Measurements from ENCODE around the gene TMEM106C. TPM values are rescaled to one million over a fixed set of nuclear protein-coding genes. Genes with fewer than 3 reads are reported as not detected.
A peak's percentile ranks its signal among the peaks of the same experiment; 100 is the strongest.

Gene TMEM106C
- total and polyA plus RNA-seq, 9 donors = 31.1 to 110 (median 55.0) TPM

DNA sequence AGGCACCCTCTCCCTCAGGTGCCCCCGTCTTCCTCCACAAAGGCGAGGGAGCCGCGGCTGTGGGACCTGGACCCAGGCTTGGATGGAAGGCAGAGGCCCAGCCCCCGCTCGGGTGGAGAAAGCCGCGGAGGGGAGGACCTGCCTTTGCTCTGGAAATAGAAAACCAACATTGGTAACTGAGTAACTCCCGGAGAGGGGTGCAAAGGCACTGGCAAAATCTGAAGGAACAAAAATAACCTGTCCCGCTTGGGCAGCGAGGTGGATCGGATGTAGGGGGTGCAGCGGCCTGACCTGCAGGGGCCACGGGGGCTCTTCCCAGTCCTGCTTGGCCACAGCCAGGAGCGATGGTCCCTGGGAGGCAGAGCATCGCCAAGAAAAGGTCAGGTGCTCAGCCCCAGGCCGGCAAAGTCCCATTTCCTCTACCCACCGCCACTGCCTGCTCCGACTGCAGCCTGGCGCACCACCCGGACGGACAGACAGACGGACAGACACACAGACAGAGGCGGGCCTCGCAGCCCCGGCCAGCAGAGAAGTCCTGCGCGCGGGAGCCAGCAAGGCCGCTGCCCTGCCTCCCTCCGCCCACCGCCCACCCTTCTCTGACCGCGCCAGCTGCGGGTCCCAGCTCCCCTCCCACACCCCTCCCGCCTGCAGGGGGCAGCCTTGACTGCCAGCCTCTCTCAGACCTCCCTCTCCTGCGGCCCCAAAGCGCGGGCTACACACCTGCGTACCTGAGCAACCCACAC is 21.4 kb upstream of the TMEM106C start:
- intact Hi-C loops (cut with DNase I) = loop anchor here in 1 of 4 donors (10.0 kb wide), 1 partner anchor 97 kb away; no protein-coding TSS in a partner anchor
- peaks cover 6% of the 10 kb centered on the region for H3K4me1 ChIP-seq (ENCODE audit: insufficient read depth)
- no peak overlapping the region for H3K4me3 ChIP-seq
- whole genome bisulfite sequencing, 3 donors = 18 to 33% (median 29%) methylated on average over 37 to 40 of the region's 40 CpGs
- no peaks in the 10 kb centered on the region for H3K9me3 ChIP-seq
- no peaks in the 10 kb centered on the region for H3K36me3 ChIP-seq
- no peak overlapping the region for H3K27ac ChIP-seq
- no peak for TF ChIP-seq POLR2A (IDR thresholded peaks at IDR 0.05)
- no peak for TF ChIP-seq CTCF (IDR thresholded peaks at IDR 0.05)
- no peak for TF ChIP-seq EP300 (IDR thresholded peaks at IDR 0.05)
- DNase-seq = peak in 2 of 5 donors; percentile 31 to 39
- no peaks in the 10 kb centered on the region for H3K27me3 ChIP-seq

DNA sequence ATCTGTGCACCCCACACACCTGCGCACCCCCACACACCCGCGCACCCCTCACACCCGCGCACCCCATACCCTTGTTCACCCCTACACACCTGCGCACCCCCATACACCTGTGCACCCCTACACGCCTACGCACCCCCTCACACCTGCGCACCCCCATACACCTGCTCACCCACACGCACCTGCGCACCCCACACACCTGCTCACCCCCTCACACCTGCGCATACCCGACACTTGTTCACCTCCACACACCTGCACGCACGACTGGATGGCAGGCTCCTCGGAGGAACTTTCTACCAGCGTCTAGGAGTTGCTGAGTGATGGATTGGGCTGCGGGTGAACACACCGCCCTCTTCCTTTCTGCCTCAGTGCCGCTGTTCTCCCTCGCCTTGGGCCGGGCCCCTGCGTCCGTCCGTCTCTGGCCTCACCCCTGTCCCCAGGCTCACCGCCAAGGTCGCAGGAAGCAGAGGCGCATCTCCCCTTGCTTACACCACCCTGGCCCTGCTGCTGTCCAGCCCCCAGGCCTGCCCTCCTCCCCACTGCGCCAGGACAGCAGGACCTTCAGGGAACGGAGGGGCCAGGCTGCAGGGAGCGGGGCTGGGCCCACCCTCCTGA is 20.7 kb upstream of the TMEM106C start:
- TF ChIP-seq POLR2A (IDR thresholded peaks at IDR 0.05) (no peak), EP300 (IDR thresholded peaks at IDR 0.05) (no peak), CTCF (IDR thresholded peaks at IDR 0.05) (no peak)
- 60 to 65% (median 60%) methylated on average over 28 to 31 of the region's 31 CpGs for WGBS, 3 donors
- intact Hi-C loops (cut with DNase I) = loop anchor here in 1 of 4 donors (10.0 kb wide), 1 partner anchor 98 kb away; no protein-coding TSS in a partner anchor
- H3K27ac ChIP-seq = no peak overlapping the region
- H3K9me3 ChIP-seq = no peaks in the 10 kb centered on the region
- H3K27me3 ChIP-seq = no peaks in the 10 kb centered on the region
- no peaks in the 10 kb centered on the region for H3K36me3 ChIP-seq
- DNase-seq = no peak
- H3K4me1 ChIP-seq (ENCODE audit: insufficient read depth) = peaks cover 10% of the 10 kb centered on the region
- H3K4me3 ChIP-seq = no peak overlapping the region

GRCh38 chr12:47943623-47944340 is 19.6 kb upstream of the TMEM106C start:
- Histone ChIP-seq H3K36me3 (no peaks in the 10 kb centered on the region), H3K27ac (no peak overlapping the region), H3K4me1 (ENCODE audit: insufficient read depth) (peaks cover 10% of the 10 kb centered on the region), H3K4me3 (no peak overlapping the region), H3K27me3 (no peaks in the 10 kb centered on the region), H3K9me3 (no peaks in the 10 kb centered on the region)
- no peak for DNase-seq
- TF ChIP-seq POLR2A (IDR thresholded peaks at IDR 0.05) (no peak), EP300 (IDR thresholded peaks at IDR 0.05) (no peak), CTCF (IDR thresholded peaks at IDR 0.05) (no peak)
- intact Hi-C loops (cut with DNase I) = loop anchor here in 1 of 4 donors (10.0 kb wide), 1 partner anchor 99 kb away; no protein-coding TSS in a partner anchor
- 67 to 87% (median 72%) methylated on average over 12 of the region's 12 CpGs for WGBS, 3 donors

DNA sequence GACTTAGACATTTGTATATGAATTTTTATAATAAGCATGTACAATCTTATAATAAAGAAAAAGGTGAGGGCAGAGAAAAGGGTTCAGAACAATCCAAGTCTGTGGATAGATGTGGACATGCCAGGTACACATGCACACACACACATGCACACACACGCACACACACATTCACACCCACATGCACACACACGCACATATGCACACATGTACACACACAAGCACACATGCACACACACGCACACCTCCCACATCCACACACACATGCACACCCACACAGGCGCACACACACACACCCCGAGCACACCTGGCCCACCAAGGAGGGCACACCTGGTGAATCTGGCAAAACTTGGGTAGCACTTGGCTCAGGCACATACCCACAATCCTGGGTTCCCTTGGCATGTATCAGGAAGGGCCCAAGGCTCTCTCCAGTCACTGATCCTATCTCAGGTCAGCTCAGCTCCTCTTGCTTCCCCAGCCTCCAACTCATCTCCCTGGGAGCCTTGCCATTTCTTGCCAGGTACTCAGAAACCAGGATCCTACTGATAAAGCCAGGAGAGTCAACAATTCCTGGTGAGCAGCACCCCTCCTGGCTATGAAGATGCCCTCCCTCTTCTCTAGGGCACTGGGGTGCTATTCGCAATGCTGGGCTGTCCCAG is 18.6 kb upstream of the TMEM106C start:
- Histone ChIP-seq H3K9me3 (no peaks in the 10 kb centered on the region), H3K4me3 (no peak overlapping the region), H3K4me1 (ENCODE audit: insufficient read depth) (peaks cover 10% of the 10 kb centered on the region), H3K27ac (no peak overlapping the region), H3K36me3 (no peaks in the 10 kb centered on the region), H3K27me3 (no peaks in the 10 kb centered on the region)
- no peak for TF ChIP-seq CTCF (IDR thresholded peaks at IDR 0.05)
- TF ChIP-seq POLR2A (IDR thresholded peaks at IDR 0.05) = no peak
- TF ChIP-seq EP300 (IDR thresholded peaks at IDR 0.05) = no peak
- intact Hi-C loops (cut with DNase I) = loop anchor here in 1 of 4 donors (10.0 kb wide), 1 partner anchor 100 kb away; no protein-coding TSS in a partner anchor
- WGBS, 3 donors = 89 to 93% (median 92%) methylated on average over 6 of the region's 6 CpGs
- DNase-seq = no peak

Measured in ovary (tissue), 9 donors.